SKM-1 treated with dmso at 0.1 percent for 144 hours (cell line): ENCODE measurements around the gene PGR.
A peak's percentile ranks its signal among the peaks of the same experiment; 100 is the strongest.
"Not testable (repeated sequence)": the region's sequence is repeated elsewhere in the genome, so short reads cannot be mapped to it uniquely, and the experiment has no call there.

Source experiments
- DNase-seq: peaks from one replicate; lab custom pipeline; 2025; ENCODE audit not compliant: unreplicated experiment; lab: John Stamatoyannopoulos, UW

The PGR gene

DNA sequence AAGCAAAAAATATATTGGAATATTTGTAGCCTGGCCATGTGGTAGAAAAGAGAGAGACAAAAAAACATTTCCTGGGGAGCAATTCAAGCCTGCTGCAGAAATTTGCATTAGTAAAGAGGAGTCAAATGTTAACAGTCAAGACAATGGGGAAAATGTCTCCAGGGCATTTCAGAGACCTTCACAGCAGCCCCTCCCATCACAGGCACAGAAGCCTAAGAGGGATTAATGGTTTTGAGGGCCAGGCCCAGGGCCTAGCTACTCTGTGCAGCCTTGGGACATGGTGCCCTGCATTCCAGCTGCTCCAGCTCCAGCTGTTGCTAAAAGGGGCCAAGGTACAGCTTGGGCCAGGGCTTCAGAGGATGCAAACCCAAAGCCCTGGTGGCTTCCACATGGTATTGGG is 46.8 kb downstream of the PGR start:
- DNase-seq: no peak

- no peak for DNase-seq
These were observed 65.9 kb downstream of the PGR start for GRCh38 chr11:101063706-101064105.

DNA sequence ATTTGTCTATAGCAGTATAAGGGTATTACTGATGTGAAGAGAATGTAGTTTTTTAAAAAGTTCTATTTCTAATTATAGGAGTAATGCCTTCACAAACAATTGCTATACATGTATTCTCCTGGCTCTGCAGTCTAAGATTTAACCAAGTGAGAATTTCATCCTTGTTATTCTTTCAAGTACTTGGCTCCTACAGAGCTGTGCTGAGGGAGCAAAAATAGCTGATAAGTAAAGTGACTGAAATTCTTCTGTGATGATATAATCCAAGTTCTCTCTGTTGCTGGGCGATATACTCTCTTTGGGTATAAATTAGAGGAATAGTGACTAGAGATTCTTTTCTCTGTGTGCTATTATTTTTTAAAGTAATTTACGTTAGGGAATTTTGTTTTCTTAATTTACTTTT is 68.0 kb downstream of the PGR start:
- no peak for DNase-seq

GRCh38 chr11:101059331-101059730 is 70.3 kb downstream of the PGR start:
- no peak for DNase-seq

DNA sequence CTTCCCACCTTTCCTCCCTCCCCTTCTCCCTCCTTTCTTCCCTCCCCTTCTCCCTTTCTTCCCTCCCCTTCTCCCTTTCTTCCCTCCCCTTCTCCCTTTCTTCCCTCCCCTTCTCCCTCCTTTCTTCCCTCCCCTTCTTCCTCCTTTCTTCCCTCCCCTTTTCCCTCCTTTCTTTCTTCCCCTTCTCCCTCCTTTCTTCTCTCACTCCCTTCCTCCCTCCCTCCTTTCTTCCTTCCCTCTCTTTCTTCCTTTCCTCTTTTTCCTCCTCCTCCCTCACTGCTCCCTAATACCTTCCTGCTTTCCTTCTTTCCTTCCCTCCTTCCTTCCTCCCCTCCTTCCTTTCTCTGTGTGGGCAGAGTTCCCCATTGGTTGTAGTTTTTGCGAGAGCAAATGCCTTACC is 76.1 kb downstream of the PGR start:
- DNase-seq: no peak

DNA sequence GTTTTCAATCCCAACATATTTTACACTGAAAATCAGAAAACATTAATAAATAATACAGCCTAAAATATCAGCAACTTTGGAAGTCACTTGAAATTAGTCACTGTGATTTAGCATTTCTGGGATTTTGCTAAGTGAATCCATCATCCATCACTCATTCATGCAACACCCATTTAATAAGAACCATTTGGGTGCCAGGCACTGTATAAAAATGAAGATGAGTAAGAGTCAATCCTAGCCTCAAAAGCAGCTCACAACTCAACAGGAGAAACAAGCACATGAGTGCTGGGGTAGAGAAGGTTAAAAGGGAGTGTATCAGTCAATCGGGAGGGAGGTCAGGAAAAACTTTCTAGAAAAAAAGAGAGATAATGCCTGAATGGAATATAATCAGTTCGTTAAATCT is 77.9 kb downstream of the PGR start:
- DNase-seq: no peak

DNA sequence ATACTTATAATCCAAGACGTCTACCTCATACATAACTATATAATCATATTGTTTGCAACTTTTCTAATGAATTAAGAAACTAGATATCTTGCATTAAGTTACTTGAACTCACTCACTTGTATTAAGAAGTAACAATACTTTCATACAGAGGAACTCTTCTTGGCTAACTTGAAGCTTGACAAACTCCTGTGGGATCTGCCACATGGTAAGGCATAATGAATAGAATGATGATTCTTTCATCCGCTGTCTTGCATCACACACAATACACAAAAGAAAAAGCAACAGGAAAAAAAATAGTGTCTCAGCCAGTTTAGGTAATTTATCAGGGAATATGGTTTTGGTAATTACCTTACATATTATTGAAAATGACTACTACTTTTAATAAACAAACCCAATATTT is 79.8 kb downstream of the PGR start:
- no peak for DNase-seq

DNA sequence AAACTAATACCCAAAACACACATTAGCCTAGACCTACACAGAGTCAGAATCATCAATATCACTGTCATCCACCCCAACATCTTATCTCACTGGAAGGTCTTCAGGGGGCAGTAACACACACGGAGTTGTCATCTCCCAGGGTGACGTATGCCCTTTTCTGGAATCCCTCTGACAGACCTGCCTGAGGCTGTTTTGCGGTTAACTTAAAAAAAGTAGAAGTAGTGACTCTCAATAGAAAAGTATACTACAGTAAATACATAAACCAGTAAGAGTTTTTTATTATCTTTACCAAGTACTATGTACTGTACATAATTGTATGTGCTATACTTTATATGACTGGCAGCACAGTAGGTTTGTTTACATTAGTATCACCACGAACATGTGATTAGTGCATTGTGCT is 80.5 kb downstream of the PGR start:
- DNase-seq: no peak

- no peak for DNase-seq
These were observed 81.1 kb downstream of the PGR start for GRCh38 chr11:101048479-101048878.

GRCh38 chr11:101046947-101047346 is 82.7 kb downstream of the PGR start:
- DNase-seq: no peak

DNA sequence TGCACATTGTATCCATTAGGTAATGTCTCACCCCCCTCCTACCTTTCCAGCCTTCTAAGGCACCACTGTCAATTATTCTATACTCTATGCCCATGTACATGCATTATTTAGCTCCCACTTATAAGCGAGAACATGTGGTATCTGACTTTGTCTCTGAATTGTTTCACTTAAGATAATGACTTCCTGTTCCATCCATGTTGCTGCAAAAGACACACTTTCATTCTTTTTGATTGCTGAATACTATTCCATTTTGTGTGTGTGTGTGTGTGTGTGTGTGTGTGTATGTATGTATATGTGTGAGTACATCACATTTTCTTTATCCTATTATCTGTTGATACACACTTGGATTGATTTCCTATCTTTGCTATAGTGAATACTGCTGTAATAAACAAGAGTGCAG is 84.2 kb downstream of the PGR start:
- DNase-seq: no peak

GRCh38 chr11:101043940-101044339 is 85.7 kb downstream of the PGR start:
- DNase-seq: no peak

- no peak for DNase-seq
These were observed 93.7 kb downstream of the PGR start for GRCh38 chr11:101035872-101036271.

GRCh38 chr11:101034076-101034475 is 95.5 kb downstream of the PGR start:
- no peak for DNase-seq

DNA sequence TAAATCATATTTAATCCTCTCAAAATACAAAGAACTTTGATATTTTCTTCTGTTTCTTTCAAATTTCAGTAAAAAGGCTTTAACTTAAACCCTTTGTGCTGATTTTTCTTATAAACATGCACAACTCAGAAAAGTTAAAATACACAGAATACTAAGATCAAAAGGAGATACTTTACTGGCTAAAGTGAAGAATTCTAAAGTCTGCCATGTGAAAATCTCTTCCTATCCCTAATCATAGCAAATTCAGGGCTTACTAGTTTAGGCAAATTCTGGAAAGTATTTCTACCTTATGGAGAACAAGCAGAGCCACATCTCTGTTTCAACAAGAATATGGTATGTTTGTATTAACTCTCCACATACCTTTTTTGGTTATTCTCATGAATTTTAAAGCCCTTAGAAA is 96.6 kb downstream of the PGR start:
- no peak for DNase-seq

- DNase-seq: no peak
These were observed 97.9 kb downstream of the PGR start for GRCh38 chr11:101031713-101032112.

DNA sequence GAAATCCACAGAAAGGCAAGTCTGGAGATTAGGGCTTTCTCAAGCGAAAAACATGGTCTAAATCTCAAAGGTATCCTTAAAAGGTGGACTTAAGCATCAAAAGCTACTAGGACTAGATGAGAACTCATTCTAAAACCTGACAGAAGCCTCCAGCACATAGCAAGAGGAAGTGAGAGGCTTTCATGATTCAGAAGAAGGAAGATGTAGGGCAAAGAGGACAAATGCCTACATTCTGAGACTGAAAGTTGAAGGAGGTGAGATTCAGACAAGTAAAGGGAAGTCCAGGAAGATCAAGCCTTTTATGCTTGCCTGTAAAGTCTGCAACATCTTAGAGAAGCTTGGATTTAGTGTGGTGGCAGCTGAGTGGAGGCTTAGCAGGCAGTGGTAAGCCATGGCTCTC is 98.9 kb downstream of the PGR start:
- peak; percentile 17 for DNase-seq

DNA sequence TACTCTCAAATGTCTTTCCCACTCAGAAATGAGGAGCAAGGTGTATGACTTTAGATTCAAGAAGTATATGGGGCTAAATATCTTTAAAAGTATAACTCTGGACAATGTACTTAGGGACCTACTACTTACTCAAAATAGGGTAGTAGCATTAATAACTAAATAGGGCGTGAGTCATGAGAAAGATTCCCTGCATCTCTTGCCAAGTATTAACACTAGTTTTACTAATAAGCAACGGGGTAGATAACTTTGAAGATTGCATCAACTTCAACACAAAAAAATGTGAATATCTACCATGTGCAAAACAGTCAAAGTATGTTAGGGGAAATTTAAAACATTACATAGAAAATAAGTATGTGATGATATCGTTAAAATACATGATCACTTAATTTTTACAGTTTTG is 99.6 kb downstream of the PGR start:
- DNase-seq: no peak

DNA sequence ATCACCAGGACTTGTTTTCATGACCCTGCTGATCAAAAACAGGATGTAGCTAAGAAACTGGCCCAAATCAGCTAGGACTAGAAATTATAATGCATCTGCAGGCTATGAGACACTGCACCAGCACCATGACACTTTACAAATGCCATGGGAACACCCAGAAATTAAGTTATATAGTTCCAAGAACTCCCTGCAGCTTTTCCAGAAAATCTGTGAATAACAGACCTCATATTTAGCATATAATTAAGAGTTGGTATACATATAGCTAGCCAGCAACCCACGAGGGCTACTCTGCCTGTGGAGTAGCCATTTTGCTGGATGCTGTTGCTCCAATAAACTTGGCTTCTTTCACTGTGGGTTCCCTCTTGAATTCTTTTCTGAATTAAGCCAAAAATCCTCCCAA is 101.0 kb downstream of the PGR start:
- DNase-seq: no peak

GRCh38 chr11:101022256-101022655 is 107.4 kb downstream of the PGR start:
- DNase-seq: no peak

- DNase-seq: no peak
These were observed 109.7 kb downstream of the PGR start for GRCh38 chr11:101019870-101020269.

DNA sequence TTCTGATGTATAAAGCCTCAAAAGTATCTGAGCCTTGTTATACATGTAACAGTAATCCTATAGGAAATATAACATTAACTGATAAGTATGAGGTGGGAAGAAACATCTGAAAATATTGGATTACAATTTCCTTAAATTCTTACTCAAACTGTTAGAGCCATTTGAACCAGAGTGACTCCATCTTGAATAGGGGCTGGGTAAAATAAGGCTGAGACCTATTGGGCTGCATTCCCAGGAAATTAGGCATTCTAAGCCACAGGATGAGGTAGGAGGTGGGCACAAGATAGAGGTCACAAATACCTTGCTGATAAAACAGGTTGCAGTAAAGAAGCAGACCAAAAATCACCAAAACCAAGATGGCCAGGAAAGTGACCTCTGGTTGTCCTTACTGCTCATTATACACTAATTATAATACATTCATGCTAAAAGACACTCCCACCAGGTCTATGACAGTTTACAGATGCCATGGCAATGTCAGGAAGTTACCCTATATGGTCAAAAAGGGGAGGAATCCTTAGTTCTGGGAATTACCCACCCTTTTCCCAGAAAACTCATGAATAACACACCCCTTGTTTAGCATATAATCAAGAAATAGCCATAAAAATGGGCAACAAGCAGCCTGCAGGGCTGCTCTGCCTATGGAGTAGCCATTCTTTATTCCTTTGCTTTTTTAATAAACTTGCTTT is 114.9 kb downstream of the PGR start:
- no peak for DNase-seq

DNA sequence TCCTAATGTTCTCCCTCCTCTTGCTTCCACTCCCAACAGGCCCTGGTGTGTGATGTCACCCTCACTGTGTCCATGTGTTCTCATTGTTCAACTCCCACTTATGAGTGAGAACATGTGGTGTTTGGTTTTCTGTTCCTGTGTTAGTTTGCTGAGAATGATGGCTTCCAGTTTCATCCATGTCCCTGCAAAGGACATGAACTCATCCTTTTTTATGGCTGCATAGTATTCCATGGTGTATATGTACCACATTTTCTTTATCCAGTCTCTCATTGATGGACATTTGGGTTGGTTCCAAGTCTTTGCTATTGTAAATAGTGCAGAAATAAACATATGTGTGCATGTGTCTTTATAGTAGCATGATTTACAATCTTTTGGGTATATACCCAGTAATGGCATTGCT is 115.9 kb downstream of the PGR start:
- DNase-seq: not testable (repeated sequence)

DNA sequence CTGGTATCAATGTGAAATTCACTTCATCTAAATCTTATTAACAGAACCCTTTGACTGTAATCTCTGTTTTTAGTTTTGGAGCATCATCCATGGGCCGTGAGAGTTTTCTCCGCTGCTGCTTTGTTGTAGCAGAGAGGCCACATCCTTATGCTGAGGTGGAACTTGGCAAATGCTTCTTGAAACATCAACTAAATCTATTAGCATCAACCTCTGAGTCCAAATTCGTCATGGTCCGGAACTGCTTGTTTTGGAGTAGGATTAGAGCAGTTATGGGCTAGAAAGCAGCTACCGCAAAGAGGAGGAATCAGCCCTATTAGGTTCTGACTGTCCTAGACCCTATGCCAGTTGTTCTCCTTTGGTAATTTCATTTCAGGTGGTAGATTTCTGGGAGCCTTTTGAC is 117.7 kb downstream of the PGR start:
- DNase-seq: no peak
